ENCODE results near the gene COL6A1. TPM values are rescaled to one million over a fixed set of nuclear protein-coding genes. Genes with fewer than 3 reads are reported as not detected.

The COL6A1 gene
- total and polyA plus RNA-seq, 4 donors: 16.9 to 82.0 (median 35.7) TPM

- no peaks in the 10 kb centered on the region for H3K9me3 ChIP-seq (ENCODE audit: control insufficient read depth in 4 of 4, low read length in 3 of 4)
- H3K4me3 ChIP-seq (ENCODE audit: low read depth in 1 of 3, low read length in 3 of 3): no peak overlapping the region
- no peaks in the 10 kb centered on the region for H3K36me3 ChIP-seq (ENCODE audit: control insufficient read depth in 4 of 4, insufficient read depth in 3 of 4, low read depth in 1 of 4, low read length in 3 of 4)
- TF ChIP-seq ATF3 (IDR thresholded peaks at IDR 0.05) (no peak), FOXA2 (IDR thresholded peaks at IDR 0.05) (no peak), SP1 (IDR thresholded peaks at IDR 0.05) (no peak), HNF4G (IDR thresholded peaks at IDR 0.05) (no peak), EGR1 (IDR thresholded peaks at IDR 0.05; ENCODE audit: low read depth in 2 of 2) (no peak), GABPA (IDR thresholded peaks at IDR 0.05 in 1 of 2, conservative IDR thresholded peaks at IDR 0.05 in 1 of 2) (no peak), HNF4A (conservative IDR thresholded peaks at IDR 0.05) (no peak), FOXA1 (IDR thresholded peaks at IDR 0.05) (no peak), RAD21 (IDR thresholded peaks at IDR 0.05) (no peak), CTCF (IDR thresholded peaks at IDR 0.05; ENCODE audit: low read depth, low read length, missing input control) (no peak), REST (IDR thresholded peaks at IDR 0.05) (no peak), RXRA (IDR thresholded peaks at IDR 0.05) (no peak)
- peaks cover 0 to 3% (median 2%) of the 10 kb centered on the region in 4 donors for H3K27me3 ChIP-seq (ENCODE audit: control insufficient read depth in 4 of 4, insufficient read depth in 4 of 4, low read length in 3 of 4)
- no peak for DNase-seq (ENCODE audit: low spot score)
- no peak overlapping the region for H3K27ac ChIP-seq (ENCODE audit: low read depth in 1 of 2, low read length in 2 of 2)
- no peak overlapping the region for H3K9ac ChIP-seq (ENCODE audit: low read depth in 1 of 2, low read length in 2 of 2)
- no peaks in the 10 kb centered on the region for H3K4me1 ChIP-seq (ENCODE audit: control insufficient read depth in 4 of 4, insufficient read depth in 4 of 4, low read length in 3 of 4)
- WGBS: 80% methylated on average over 35 of the region's 35 CpGs
Observed at GRCh38 chr21:45949928-45950739, 31.4 kb upstream of the COL6A1 start.

GRCh38 chr21:45950740-45951515, 30.6 kb upstream of the COL6A1 start:
- TF ChIP-seq TAF1 (conservative IDR thresholded peaks at IDR 0.05) (no peak), YY1 (IDR thresholded peaks at IDR 0.05) (no peak), HNF4A (conservative IDR thresholded peaks at IDR 0.05) (no peak), NR2F2 (IDR thresholded peaks at IDR 0.05) (no peak), RAD21 (IDR thresholded peaks at IDR 0.05) (no peak), ZBTB33 (IDR thresholded peaks at IDR 0.05) (no peak), EGR1 (IDR thresholded peaks at IDR 0.05; ENCODE audit: low read depth in 2 of 2) (no peak), ATF3 (IDR thresholded peaks at IDR 0.05) (no peak)
- Histone ChIP-seq H3K36me3 (ENCODE audit: control insufficient read depth in 4 of 4, insufficient read depth in 3 of 4, low read depth in 1 of 4, low read length in 3 of 4) (no peaks in the 10 kb centered on the region), H3K9ac (ENCODE audit: low read depth in 1 of 2, low read length in 2 of 2) (no peak overlapping the region), H3K4me3 (ENCODE audit: low read depth in 1 of 3, low read length in 3 of 3) (no peak overlapping the region), H3K27me3 (ENCODE audit: control insufficient read depth in 4 of 4, insufficient read depth in 4 of 4, low read length in 3 of 4) (peaks cover 0 to 3% (median 2%) of the 10 kb centered on the region in 4 donors), H3K4me1 (ENCODE audit: control insufficient read depth in 4 of 4, insufficient read depth in 4 of 4, low read length in 3 of 4) (no peaks in the 10 kb centered on the region), H3K9me3 (ENCODE audit: control insufficient read depth in 4 of 4, low read length in 3 of 4) (no peaks in the 10 kb centered on the region), H3K27ac (ENCODE audit: low read depth in 1 of 2, low read length in 2 of 2) (no peak overlapping the region)
- 57% methylated on average over 21 of the region's 21 CpGs for WGBS
- no peak for DNase-seq (ENCODE audit: low spot score)
